HG03196 (cell line): Measurements from ENCODE around the gene DNAJB13.

Experiments
- ATAC-seq: cut with Tn5 transposase; IDR thresholded peaks from one replicate; pipeline ENCODE4 v1.9.1; 2021; ENCODE audit not compliant: unreplicated experiment

The DNAJB13 gene

GRCh38 chr11:74012074-74012809 lies 61.4 kb downstream of the DNAJB13 start:
- no peak for ATAC-seq

GRCh38 chr11:74013141-74013540 lies 62.3 kb downstream of the DNAJB13 start:
- ATAC-seq: no peak

GRCh38 chr11:74014880-74015279 lies 64.1 kb downstream of the DNAJB13 start:
- ATAC-seq: no peak

DNA sequence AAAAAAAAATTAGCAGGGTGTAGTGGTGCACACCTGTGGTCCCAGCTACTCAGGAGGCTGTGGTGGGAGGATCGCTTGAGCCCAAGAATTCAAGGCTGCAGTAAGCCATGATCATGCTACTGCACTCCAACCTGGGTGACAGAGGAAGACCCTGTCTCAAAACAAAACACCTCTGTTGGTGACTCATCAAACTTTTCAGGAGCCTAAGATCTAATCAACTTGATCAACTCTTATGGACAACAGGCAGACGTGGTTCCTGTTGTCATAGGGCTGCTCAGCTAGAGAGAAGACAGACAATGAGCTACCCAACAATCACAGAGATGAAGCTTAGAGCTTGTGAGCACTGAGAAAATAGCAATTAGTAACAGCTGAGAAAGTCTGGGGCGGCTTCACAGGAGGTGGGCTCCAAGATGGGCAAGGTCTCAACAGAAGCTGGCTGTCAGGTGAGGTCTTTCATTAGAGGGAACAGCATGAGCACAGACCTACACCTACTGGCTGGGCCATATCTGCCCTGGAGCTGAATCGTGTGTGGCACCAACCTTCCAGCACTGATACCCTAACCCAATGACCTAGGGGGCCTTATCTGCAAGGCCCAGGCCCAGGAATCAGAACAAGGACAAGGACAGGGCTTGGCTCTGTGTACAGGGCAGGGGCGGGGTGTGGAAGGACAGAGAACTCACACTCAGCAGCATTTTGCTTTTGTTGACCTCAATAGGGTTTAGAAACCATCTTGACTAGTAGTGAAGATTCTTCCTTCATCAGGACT lies 65.3 kb downstream of the DNAJB13 start:
- no peak for ATAC-seq

DNA sequence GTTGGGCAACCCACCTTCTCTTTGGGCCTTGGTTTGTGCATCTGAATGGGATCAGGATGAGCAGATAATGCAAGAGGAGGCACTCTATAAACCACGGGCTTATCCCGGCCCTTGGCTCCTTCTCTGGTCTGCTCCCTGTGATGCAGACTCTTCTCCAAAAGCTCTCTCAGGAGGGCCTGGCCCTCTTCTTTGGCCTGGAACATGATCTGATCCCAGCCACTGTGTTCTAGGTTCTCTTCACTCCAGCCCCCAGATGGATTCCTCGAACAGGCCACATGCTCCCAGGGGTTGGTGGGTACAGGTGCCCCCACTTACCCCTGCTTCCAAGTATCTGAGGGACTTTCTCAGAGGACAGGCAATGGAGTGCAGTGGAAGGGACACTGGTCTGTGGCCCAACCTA lies 66.8 kb downstream of the DNAJB13 start:
- ATAC-seq: no peak

GRCh38 chr11:74018331-74019005 lies 67.6 kb downstream of the DNAJB13 start:
- ATAC-seq: no peak

GRCh38 chr11:74019104-74019738 lies 68.4 kb downstream of the DNAJB13 start:
- no peak for ATAC-seq

- no peak for ATAC-seq
Observed at GRCh38 chr11:74019860-74020259, 69.0 kb downstream of the DNAJB13 start.
